Mesenchymal stem cell (in vitro differentiated cells and primary cell): Measurements from ENCODE around the gene JAKMIP1.

Experiments
- DNase-seq: peaks from one replicate; pipeline ENCODE4 v3.0.0-alpha.2; 2013
- H2AFZ ChIP-seq: one replicate; pipeline ENCODE4 v1.6.1; 2013; ENCODE audit warnings: low read depth, mild to moderate bottlenecking, control low read depth, inconsistent platforms, low read length, moderate library complexity
- H2AK5ac ChIP-seq: 2 replicates; pipeline ENCODE4 v1.6.1; 2013; ENCODE audit warnings: low read length, moderate library complexity, mild to moderate bottlenecking, inconsistent platforms; ENCODE audit not compliant: severe bottlenecking
- H2BK120ac ChIP-seq: one replicate; pipeline ENCODE4 v1.6.1; 2013; ENCODE audit warnings: low read depth, mild to moderate bottlenecking, inconsistent platforms, low read length, moderate library complexity
- H2BK12ac ChIP-seq, 2 experiments: one replicate each; pipeline ENCODE4 v1.6.1; 2013; ENCODE audit warnings: inconsistent platforms in 2 of 2, low read length in 2 of 2, mild to moderate bottlenecking in 2 of 2, moderate library complexity in 2 of 2, control low read depth in 1 of 2
- H2BK15ac ChIP-seq: one replicate; pipeline ENCODE4 v1.6.1; 2013; ENCODE audit warnings: mild to moderate bottlenecking, low read depth, inconsistent platforms; ENCODE audit not compliant: poor library complexity, severe bottlenecking
- H2BK5ac ChIP-seq: 2 replicates; pipeline ENCODE4 v1.6.1; 2013; ENCODE audit warnings: low read depth, mild to moderate bottlenecking, low read length, control low read depth, inconsistent platforms; ENCODE audit not compliant: poor library complexity, severe bottlenecking
- H3K14ac ChIP-seq, 2 experiments: one replicate each; pipeline ENCODE4 v1.6.1; 2013; ENCODE audit warnings: inconsistent platforms in 2 of 2, low read length in 2 of 2, control low read depth in 1 of 2, mild to moderate bottlenecking in 1 of 2, moderate library complexity in 1 of 2
- H3K18ac ChIP-seq, 2 experiments: one replicate each; pipeline ENCODE4 v1.6.1; 2013; ENCODE audit warnings: inconsistent platforms in 2 of 2, low read length in 2 of 2, control low read depth in 1 of 2, low read depth in 1 of 2, mild to moderate bottlenecking in 1 of 2
- H3K23ac ChIP-seq, 2 experiments: one replicate each; pipeline ENCODE4 v1.6.1; 2013; ENCODE audit warnings: inconsistent platforms in 2 of 2, low read length in 2 of 2, mild to moderate bottlenecking in 2 of 2, moderate library complexity in 2 of 2, control low read depth in 1 of 2
- H3K27ac ChIP-seq: 2 replicates; pipeline ENCODE4 v1.5.1; 2013; ENCODE audit warnings: mild to moderate bottlenecking, moderate library complexity, low read length, control low read depth, inconsistent platforms; ENCODE audit not compliant: poor library complexity, severe bottlenecking
- H3K27me3 ChIP-seq, 2 experiments: 2 replicates each; pipeline versions ENCODE4 v1.6.1 to v1.7.0; 2013; ENCODE audit warnings: low read length in 2 of 2, mild to moderate bottlenecking in 2 of 2, moderate library complexity in 2 of 2, control low read depth in 1 of 2, inconsistent platforms in 1 of 2; ENCODE audit not compliant: control insufficient read depth in 1 of 2, insufficient read depth in 1 of 2
- H3K36me3 ChIP-seq, 2 experiments: 2 replicates each; pipeline versions ENCODE4 v1.6.1 to v1.7.0; 2013; ENCODE audit warnings: low read length in 2 of 2, control low read depth in 1 of 2, inconsistent platforms in 1 of 2, low read depth in 1 of 2, mild to moderate bottlenecking in 1 of 2; ENCODE audit not compliant: insufficient read depth in 2 of 2, control insufficient read depth in 1 of 2
- H3K4ac ChIP-seq, 2 experiments: one replicate each; pipeline ENCODE4 v1.6.1; 2013; ENCODE audit warnings: inconsistent platforms in 2 of 2, low read length in 2 of 2, mild to moderate bottlenecking in 2 of 2, moderate library complexity in 2 of 2, control low read depth in 1 of 2, low read depth in 1 of 2
- H3K4me1 ChIP-seq: 2 replicates; pipeline ENCODE4 v1.6.1; 2013; ENCODE audit warnings: low read depth, low read length, control low read depth; ENCODE audit not compliant: control insufficient read depth, insufficient read depth
- H3K4me2 ChIP-seq: 2 replicates; pipeline ENCODE4 v1.6.1; 2013; ENCODE audit warnings: low read length, mild to moderate bottlenecking, inconsistent platforms; ENCODE audit not compliant: poor library complexity, severe bottlenecking
- H3K4me3 ChIP-seq, 2 experiments: 2 replicates each; pipeline versions ENCODE4 v1.5.1 to v1.7.0; 2013; ENCODE audit warnings: low read length in 2 of 2, mild to moderate bottlenecking in 2 of 2, control low read depth in 1 of 2, low read depth in 1 of 2; ENCODE audit not compliant: insufficient read depth in 1 of 2
- H3K79me1 ChIP-seq: replicated peaks from 2 replicates; pipeline ENCODE4 v1.6.1; 2013; ENCODE audit warnings: mild to moderate bottlenecking, control low read depth, low read length, inconsistent platforms; ENCODE audit not compliant: poor library complexity, severe bottlenecking
- H3K9ac ChIP-seq: 2 replicates; pipeline ENCODE4 v1.7.0; 2013; ENCODE audit warnings: mild to moderate bottlenecking, low read length, moderate library complexity
- H3K9me3 ChIP-seq: 2 replicates; pipeline ENCODE4 v1.7.0; 2013; ENCODE audit warnings: mild to moderate bottlenecking, low read length; ENCODE audit not compliant: control insufficient read depth
- H4K8ac ChIP-seq: one replicate; pipeline ENCODE4 v1.6.1; 2013; ENCODE audit warnings: inconsistent platforms, mild to moderate bottlenecking, low read length, moderate library complexity
- H4K91ac ChIP-seq: one replicate; pipeline ENCODE4 v1.6.1; 2013; ENCODE audit warnings: mild to moderate bottlenecking, low read length, inconsistent platforms
- WGBS: methylation state at CpG from one replicate; pipeline ENCODE4 v1.1.7; 2013; ENCODE audit warnings: mixed read lengths; 5-methylcytosine and 5-hydroxymethylcytosine counted together

JAKMIP1 gene

DNA sequence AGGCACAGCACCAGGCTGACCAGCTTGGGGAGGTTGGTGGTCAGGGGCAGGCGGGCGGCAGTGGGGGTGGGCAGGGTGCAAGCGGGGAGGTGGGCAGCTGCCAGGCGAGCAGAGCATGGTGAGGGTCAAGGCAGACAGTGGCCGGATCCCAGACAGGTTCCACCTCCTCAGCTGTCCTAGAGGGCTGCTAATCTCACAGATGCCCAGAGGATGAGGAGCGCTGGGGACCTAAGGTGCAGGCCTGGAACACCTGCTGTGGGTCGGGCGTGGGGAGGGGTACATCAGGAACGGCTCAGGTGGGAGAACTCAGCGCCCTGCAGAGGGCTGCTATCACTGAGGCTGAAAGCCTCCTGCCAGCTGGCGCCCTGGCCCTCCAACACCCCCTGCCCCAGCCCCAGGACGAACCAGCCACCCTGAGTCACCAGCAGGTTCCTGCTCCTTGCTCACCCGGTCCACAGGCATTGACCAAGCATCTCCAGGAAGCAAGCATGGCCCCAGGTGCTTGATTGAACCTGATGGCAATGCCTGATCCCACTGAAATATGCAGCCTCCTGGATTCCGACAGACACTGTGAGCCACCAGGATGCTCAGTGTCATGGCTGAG, 153.7 kb downstream of the JAKMIP1 start:
- Histone ChIP-seq H3K79me1 (no peaks in the 10 kb centered on the region), H4K8ac (no peak overlapping the region)
- 79% methylated on average over 14 of the region's 14 CpGs for WGBS

DNA sequence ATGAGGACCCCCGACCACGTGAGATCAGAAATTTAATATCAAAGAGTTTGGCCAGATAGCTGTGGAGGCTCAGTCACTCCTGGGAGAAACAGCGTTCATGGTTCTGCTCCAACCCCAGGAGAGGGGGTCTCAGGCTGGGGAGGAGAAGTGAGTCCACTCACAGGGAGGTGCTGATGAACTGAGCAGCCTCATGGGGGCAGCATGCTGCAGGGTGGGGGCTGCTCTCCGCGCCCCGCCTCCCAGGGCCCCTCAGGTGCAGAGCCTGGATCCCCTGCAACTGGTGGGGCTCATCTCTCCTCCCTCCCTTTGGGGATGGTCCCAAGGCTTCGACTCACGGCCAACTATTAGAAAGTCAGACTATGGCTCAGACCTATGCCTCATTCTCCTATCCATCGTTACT, 155.5 kb downstream of the JAKMIP1 start:
- no peak overlapping the region for H3K18ac ChIP-seq
- H4K8ac ChIP-seq = no peak overlapping the region
- H2BK120ac ChIP-seq = no peak overlapping the region
- WGBS = 61% methylated on average over 9 of the region's 9 CpGs
- no peak overlapping the region for H3K27ac ChIP-seq
- H3K4ac ChIP-seq = no peak overlapping the region
- no peak overlapping the region for H3K23ac ChIP-seq
- H3K9ac ChIP-seq = no peak overlapping the region
- no peaks in the 10 kb centered on the region for H3K79me1 ChIP-seq
- no peaks in the 10 kb centered on the region for H3K9me3 ChIP-seq
- no peak overlapping the region for H3K14ac ChIP-seq
- H3K4me2 ChIP-seq = no peak overlapping the region
- no peak overlapping the region for H3K4me3 ChIP-seq
- H2BK5ac ChIP-seq = no peak overlapping the region
- H2BK12ac ChIP-seq = no peak overlapping the region
- H3K4me1 ChIP-seq = no peaks in the 10 kb centered on the region
- DNase-seq = no peak
- H2AFZ ChIP-seq = no peak overlapping the region
- H4K91ac ChIP-seq = no peak overlapping the region
- no peak overlapping the region for H2AK5ac ChIP-seq
- H3K27me3 ChIP-seq = peaks cover 0 to 22% of the 10 kb centered on the region in 2 experiments
- no peaks in the 10 kb centered on the region for H3K36me3 ChIP-seq
- H2BK15ac ChIP-seq = no peak overlapping the region

More for the DNA sequence above, 153.7 kb downstream of the JAKMIP1 start:
- Histone ChIP-seq H3K36me3 (no peaks in the 10 kb centered on the region), H3K27ac (no peak overlapping the region), H3K9ac (no peak overlapping the region), H3K27me3 (peaks cover 0 to 15% of the 10 kb centered on the region in 2 experiments), H3K4me2 (no peak overlapping the region), H3K23ac (no peak overlapping the region), H2BK120ac (no peak overlapping the region), H2BK12ac (no peak overlapping the region), H2AK5ac (no peak overlapping the region), H3K4me1 (no peaks in the 10 kb centered on the region), H3K4me3 (no peak overlapping the region), H3K4ac (no peak overlapping the region), H3K9me3 (no peaks in the 10 kb centered on the region), H2AFZ (no peak overlapping the region), H4K91ac (no peak overlapping the region), H3K14ac (no peak overlapping the region), H2BK15ac (no peak overlapping the region), H2BK5ac (no peak overlapping the region), H3K18ac (no peak overlapping the region)
- no peak for DNase-seq

DNA sequence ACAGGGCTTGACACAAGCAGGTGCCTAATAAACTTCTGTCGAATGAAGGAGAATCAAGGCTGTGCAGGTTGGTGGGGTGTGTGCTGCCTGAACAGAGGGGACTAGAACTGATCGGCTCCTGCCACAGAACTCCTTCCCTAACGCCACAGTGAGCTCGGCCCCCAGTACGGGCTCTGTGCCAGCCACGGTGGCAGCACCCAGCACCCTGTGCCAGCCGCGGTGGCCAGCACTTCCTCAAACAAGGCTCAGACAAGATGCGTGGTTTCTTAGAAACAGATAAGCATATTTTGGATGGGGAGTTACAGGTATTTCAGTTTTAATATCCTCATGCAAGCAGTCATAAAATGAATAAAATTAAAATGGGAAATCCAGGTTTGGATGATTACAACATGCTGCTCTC, 156.1 kb downstream of the JAKMIP1 start:
- Histone ChIP-seq H3K23ac (no peak overlapping the region), H2BK5ac (no peak overlapping the region), H2AFZ (no peak overlapping the region), H3K27me3 (peaks cover 0 to 24% of the 10 kb centered on the region in 2 experiments), H3K36me3 (no peaks in the 10 kb centered on the region), H3K27ac (no peak overlapping the region), H3K9me3 (no peaks in the 10 kb centered on the region), H3K9ac (no peak overlapping the region), H2AK5ac (no peak overlapping the region), H2BK15ac (no peak overlapping the region), H3K79me1 (no peaks in the 10 kb centered on the region), H3K4ac (no peak overlapping the region), H4K8ac (no peak overlapping the region), H3K14ac (no peak overlapping the region), H2BK120ac (no peak overlapping the region), H2BK12ac (no peak overlapping the region), H3K4me2 (no peak overlapping the region), H3K4me1 (no peaks in the 10 kb centered on the region), H3K18ac (no peak overlapping the region), H3K4me3 (no peak overlapping the region), H4K91ac (no peak overlapping the region)
- no peak for DNase-seq
- 81% methylated on average over 6 of the region's 9 CpGs for WGBS

DNA sequence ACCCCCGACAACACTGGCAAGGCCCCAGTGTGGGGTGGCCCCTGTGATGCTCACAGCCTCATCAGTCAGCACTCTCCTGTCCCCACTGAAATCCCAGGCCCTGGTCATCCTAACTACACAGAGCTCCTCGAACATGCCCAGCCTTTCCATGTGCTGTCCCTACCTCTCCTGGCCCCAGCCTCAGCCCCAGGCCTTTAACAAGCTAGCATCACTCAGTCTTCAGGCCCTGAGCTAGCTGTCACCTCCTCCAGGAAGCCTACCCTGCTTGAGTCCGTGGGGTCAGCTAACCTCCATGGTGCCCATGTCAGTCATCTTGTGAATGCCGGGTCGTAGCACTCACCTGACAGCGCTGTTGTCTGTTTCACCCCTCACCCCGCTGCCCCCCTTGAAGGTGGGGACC, 156.5 kb downstream of the JAKMIP1 start:
- no peaks in the 10 kb centered on the region for H3K79me1 ChIP-seq
- no peak overlapping the region for H2AFZ ChIP-seq
- H3K4me3 ChIP-seq = no peak overlapping the region
- H3K27ac ChIP-seq = no peak overlapping the region
- no peak overlapping the region for H3K4me2 ChIP-seq
- H4K91ac ChIP-seq = no peak overlapping the region
- H3K9me3 ChIP-seq = no peaks in the 10 kb centered on the region
- H3K14ac ChIP-seq = no peak overlapping the region
- no peak overlapping the region for H4K8ac ChIP-seq
- no peak overlapping the region for H2BK120ac ChIP-seq
- no peaks in the 10 kb centered on the region for H3K4me1 ChIP-seq
- H3K27me3 ChIP-seq = peaks cover 0 to 26% of the 10 kb centered on the region in 2 experiments
- H2BK5ac ChIP-seq = no peak overlapping the region
- DNase-seq = no peak
- no peaks in the 10 kb centered on the region for H3K36me3 ChIP-seq
- H3K9ac ChIP-seq = no peak overlapping the region
- H3K23ac ChIP-seq = no peak overlapping the region
- WGBS = 79% methylated on average over 7 of the region's 7 CpGs
- no peak overlapping the region for H2BK12ac ChIP-seq
- H3K18ac ChIP-seq = no peak overlapping the region
- H2BK15ac ChIP-seq = no peak overlapping the region
- H3K4ac ChIP-seq = no peak overlapping the region
- H2AK5ac ChIP-seq = no peak overlapping the region
